OCI-LY1 (cell line): ENCODE results near the gene MAT2A.

Source experiments
- EZH2 ChIP-seq: fragments of 200-600 bp; sonication (generic), shearing (Covaris generic); IDR thresholded peaks from 2 replicates; pipeline ENCODE4 v1.8.0; 2017; ENCODE audit warnings: borderline replicate concordance, mixed run types, mild to moderate bottlenecking, antibody characterized with exemption, low read length, moderate library complexity, mixed read lengths
- TF ChIP-seq, protein P1 (sequence below): fragments of 200-600 bp; sonication (generic), shearing (Covaris generic); IDR thresholded peaks from 2 replicates; pipeline ENCODE4 v1.5.1; 2017; ENCODE audit warnings: mild to moderate bottlenecking, antibody characterized with exemption, low read length, moderate library complexity, mixed read lengths

DNA sequence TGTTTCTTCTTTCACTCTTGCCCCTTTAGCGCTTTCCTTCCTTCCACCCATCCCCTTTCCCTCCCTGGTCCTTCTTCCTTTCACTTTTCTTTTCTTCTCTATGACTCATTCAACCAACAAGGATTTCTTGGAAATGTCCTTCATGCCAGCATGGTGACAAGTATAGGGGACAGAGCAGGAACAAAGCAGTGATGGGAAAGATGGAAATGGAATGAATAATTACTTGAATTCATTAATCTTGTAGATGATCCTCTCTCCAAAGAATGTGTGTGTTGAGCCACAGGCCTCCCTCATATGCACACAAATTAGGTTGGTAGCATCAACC is 46.8 kb downstream of the MAT2A start:
- TF ChIP-seq EZH2 = no peak
- TF ChIP-seq, protein P1, sequence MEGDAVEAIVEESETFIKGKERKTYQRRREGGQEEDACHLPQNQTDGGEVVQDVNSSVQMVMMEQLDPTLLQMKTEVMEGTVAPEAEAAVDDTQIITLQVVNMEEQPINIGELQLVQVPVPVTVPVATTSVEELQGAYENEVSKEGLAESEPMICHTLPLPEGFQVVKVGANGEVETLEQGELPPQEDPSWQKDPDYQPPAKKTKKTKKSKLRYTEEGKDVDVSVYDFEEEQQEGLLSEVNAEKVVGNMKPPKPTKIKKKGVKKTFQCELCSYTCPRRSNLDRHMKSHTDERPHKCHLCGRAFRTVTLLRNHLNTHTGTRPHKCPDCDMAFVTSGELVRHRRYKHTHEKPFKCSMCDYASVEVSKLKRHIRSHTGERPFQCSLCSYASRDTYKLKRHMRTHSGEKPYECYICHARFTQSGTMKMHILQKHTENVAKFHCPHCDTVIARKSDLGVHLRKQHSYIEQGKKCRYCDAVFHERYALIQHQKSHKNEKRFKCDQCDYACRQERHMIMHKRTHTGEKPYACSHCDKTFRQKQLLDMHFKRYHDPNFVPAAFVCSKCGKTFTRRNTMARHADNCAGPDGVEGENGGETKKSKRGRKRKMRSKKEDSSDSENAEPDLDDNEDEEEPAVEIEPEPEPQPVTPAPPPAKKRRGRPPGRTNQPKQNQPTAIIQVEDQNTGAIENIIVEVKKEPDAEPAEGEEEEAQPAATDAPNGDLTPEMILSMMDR = no peak
